T-helper 17 cell (primary cell): Measurements from ENCODE around the gene SCP2. TPM values are rescaled to one million over a fixed set of nuclear protein-coding genes. Genes with fewer than 3 reads are reported as not detected.

ENCODE experiments used
- ATAC-seq: fragments of 150-1000 bp; cut with Tn5 transposase; 2 replicates; pipeline ENCODE4 v1.10.0; 2021; ENCODE audit warnings: mild to moderate bottlenecking, moderate library complexity
- DNase-seq, 3 donors: peaks; one replicate each; pipeline versions ENCODE4 v3.0.0 to v3.0.0-alpha.2; 2020 to 2021
- H3K9me3 ChIP-seq: one replicate; pipeline ENCODE4 v1.7.0; 2013; ENCODE audit warnings: low read length, mild to moderate bottlenecking; ENCODE audit not compliant: control insufficient read depth, poor library complexity, severe bottlenecking
- H3K27ac Mint-ChIP-seq: one replicate; pipeline ENCODE4 v1.8.0; 2022; ENCODE audit warnings: mild to moderate bottlenecking, moderate library complexity, mixed read lengths
- H3K27me3 Mint-ChIP-seq: one replicate; pipeline ENCODE4 v1.8.0; 2022; ENCODE audit warnings: mixed read lengths
- H3K36me3 Mint-ChIP-seq: one replicate; pipeline ENCODE4 v1.8.0; 2022; ENCODE audit warnings: low read depth, mixed read lengths
- H3K4me1 Mint-ChIP-seq: one replicate; pipeline ENCODE4 v1.8.0; 2022; ENCODE audit warnings: mild to moderate bottlenecking, mixed read lengths
- H3K4me3 Mint-ChIP-seq: one replicate; pipeline ENCODE4 v1.8.0; 2022; ENCODE audit warnings: mild to moderate bottlenecking, moderate library complexity, mixed read lengths
- total RNA-seq, 4 donors: library from RNA in 2 of 4; stranded (reverse) in 2 of 4; gene quantifications; one replicate each; pipeline ENCODE4 v1.2.3 and lab custom pipeline; 2022 to 2026

The SCP2 gene
- total RNA-seq, 2 donors from 2014 or later = 55.2 to 60.6 TPM

GRCh38 chr1:53061859-53062707 lies 135.0 kb downstream of the SCP2 start, which contains the start of gene PODN:
TSS of gene PODN (plus strand) at chr1:53062213. CDS start at chr1:53069856, 7,643 bp downstream.
- Mint-ChIP-seq H3K4me3 (peak within 1 kb of the TSS; percentile 77), H3K36me3 (peaks cover 3% of the 10 kb centered on the region), H3K27ac (no peak within 1 kb of the TSS), H3K27me3 (peaks cover 64% of the 10 kb centered on the region), H3K4me1 (peaks cover 11% of the 10 kb centered on the region)
- ATAC-seq (peak; percentile 25), DNase-seq (no peak)
- H3K9me3 ChIP-seq = no peaks in the 10 kb centered on the region

GRCh38 chr1:53062708-53063591 lies 135.9 kb downstream of the SCP2 start:
- Mint-ChIP-seq H3K4me3 (peak overlapping the region; percentile 77), H3K27me3 (peaks cover 64% of the 10 kb centered on the region), H3K4me1 (peaks cover 11% of the 10 kb centered on the region), H3K36me3 (peaks cover 3% of the 10 kb centered on the region), H3K27ac (no peak overlapping the region)
- ATAC-seq (no peak), DNase-seq (no peak)
- no peaks in the 10 kb centered on the region for H3K9me3 ChIP-seq

GRCh38 chr1:53063744-53064515 lies 136.9 kb downstream of the SCP2 start:
- Mint-ChIP-seq H3K4me3 (peak overlapping the region; percentile 7), H3K36me3 (peaks cover 3% of the 10 kb centered on the region), H3K4me1 (peaks cover 11% of the 10 kb centered on the region), H3K27ac (no peak overlapping the region), H3K27me3 (peaks cover 64% of the 10 kb centered on the region)
- ATAC-seq (no peak), DNase-seq (no peak)
- no peaks in the 10 kb centered on the region for H3K9me3 ChIP-seq

DNA sequence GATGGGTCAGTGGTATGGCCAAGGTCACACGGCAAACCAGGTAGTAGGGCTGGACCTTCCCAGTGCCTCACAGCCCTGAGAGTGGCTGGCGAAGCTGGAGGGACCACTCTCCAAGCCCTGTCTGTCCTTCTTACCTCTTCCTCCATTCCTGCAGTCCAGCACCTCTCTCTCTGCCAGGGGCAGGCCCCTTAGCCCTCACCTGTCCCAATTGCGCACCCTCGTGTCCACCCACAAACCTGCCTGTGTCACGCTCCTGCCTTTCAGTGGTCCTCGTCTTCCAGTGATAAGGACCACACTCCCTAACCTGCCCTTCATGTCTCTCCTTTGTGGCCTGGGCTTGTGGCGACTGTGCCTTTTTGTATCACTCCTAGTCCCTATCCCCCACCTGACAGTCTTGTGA lies 138.3 kb downstream of the SCP2 start:
- Mint-ChIP-seq H3K27me3 (peaks cover 51% of the 10 kb centered on the region), H3K36me3 (peaks cover 3% of the 10 kb centered on the region), H3K4me3 (no peak overlapping the region), H3K4me1 (peaks cover 11% of the 10 kb centered on the region), H3K27ac (no peak overlapping the region)
- no peak for DNase-seq
- H3K9me3 ChIP-seq = no peaks in the 10 kb centered on the region
- ATAC-seq = no peak

- H3K27ac Mint-ChIP-seq = no peak overlapping the region
Observed at GRCh38 chr1:53066488-53066887, 139.4 kb downstream of the SCP2 start.

DNA sequence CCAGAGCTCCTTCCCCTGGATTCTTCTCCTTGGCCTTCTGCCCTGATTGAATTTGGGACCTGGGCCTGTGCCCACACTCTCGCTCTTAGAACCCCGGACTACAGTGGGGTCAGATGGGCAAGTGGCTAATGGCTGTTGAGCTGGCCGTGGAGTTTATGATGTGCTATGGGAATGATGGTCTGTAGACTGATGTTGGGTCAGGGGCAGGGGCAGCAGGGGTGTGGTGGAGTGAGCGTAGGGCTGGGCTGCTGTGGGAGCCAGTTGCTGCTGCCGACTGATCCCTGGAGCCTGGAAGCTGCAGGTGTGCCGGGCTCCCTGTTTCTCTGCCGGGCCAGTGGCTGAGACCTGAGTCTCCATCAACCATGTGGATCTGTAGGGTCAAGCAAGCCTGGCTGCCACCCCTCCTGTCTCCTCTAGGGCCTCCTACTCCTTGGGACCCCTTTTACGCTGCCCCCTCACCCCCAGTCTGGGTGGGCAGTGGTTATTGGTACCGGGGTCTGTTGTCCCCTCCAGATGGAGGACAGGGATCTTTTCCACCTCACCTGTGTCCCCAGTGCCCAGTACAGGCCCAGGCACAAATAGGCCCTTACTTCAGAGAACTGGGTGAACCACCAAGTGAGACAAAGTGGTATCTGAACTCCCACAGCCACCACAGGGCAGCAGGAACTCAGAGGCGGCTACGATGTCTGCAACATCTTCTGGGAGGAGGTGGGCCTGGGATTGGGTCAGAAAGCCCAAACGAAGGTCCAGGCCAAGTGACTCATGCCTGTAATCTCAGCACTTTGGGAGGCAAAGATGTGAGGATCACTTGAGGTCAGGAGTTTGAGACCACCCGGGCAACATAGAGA lies 140.0 kb downstream of the SCP2 start:
- Mint-ChIP-seq H3K4me1 (peaks cover 9% of the 10 kb centered on the region), H3K27ac (no peak overlapping the region), H3K27me3 (peaks cover 40% of the 10 kb centered on the region), H3K4me3 (no peak overlapping the region), H3K36me3 (peaks cover 3% of the 10 kb centered on the region)
- no peaks in the 10 kb centered on the region for H3K9me3 ChIP-seq
- DNase-seq = no peak
- no peak for ATAC-seq

More at GRCh38 chr1:53066488-53066887, 139.4 kb downstream of the SCP2 start:
- Mint-ChIP-seq H3K4me1 (peaks cover 11% of the 10 kb centered on the region), H3K27me3 (peaks cover 40% of the 10 kb centered on the region), H3K4me3 (no peak overlapping the region), H3K36me3 (peaks cover 3% of the 10 kb centered on the region)
- H3K9me3 ChIP-seq = no peaks in the 10 kb centered on the region
- no peak for DNase-seq
- ATAC-seq = no peak

DNA sequence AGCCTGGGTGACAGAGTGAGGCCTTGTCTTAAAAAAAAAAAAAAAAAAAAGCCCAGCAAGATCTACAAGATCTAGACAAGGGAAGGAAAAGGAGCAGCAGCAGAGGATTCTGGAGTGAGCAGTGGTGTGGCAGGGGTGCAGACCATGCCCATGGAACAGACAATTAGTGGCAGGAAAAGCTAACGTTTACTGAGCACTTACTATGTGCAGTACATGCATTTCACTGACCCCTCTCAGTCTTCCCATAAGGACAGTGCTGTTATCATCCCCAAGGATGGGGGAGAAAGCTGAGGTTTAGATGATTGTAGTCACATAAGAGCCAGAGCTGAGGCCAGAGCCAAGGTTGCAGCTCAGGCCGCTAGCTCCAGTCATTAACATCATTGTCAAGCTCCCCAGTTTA lies 140.8 kb downstream of the SCP2 start:
- H3K4me3 Mint-ChIP-seq = no peak overlapping the region
- no peak for ATAC-seq
- H3K4me1 Mint-ChIP-seq = peaks cover 9% of the 10 kb centered on the region
- peaks cover 3% of the 10 kb centered on the region for H3K36me3 Mint-ChIP-seq
- no peak overlapping the region for H3K27ac Mint-ChIP-seq
- DNase-seq = no peak
- H3K9me3 ChIP-seq = no peaks in the 10 kb centered on the region
- peaks cover 39% of the 10 kb centered on the region for H3K27me3 Mint-ChIP-seq

DNA sequence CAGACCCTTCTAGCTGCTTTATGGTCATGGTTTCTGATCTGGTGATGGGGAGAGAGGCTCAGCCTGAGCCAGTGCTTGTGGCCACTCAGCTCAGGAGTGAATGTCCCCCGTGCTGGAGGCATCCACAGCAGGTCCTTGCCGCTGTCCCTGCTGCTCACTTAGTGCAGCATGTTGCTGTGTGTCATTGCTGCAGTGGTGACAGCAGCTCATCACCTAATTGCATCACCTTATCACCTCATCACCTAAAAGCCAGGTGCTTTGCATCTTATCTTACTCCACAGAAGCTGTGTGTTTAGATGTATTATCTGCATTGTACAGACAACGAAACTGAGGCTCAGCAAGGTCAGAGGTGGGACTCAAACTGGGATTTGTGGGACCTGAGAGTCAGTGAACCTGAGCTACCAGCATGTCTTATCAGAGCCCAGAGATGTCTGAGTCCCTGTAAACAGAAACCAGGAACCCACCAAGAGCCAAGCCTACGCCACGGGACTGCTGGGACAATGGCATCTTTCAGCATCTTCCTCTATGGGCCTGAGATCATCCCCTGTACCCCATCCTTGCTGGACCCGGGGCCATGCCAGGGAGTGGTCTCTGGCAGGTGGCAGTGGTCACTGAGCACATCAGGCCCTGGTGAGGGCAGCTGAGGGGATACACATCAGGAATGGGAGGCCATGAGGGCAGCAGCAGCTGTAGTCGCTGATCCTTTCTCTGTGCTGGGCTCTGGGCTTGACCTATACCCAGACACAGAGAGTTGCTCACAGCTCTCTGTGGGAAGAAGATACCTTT lies 141.4 kb downstream of the SCP2 start:
- H3K27me3 Mint-ChIP-seq = peaks cover 32% of the 10 kb centered on the region
- no peak for DNase-seq

GRCh38 chr1:53069265-53069662 lies 142.2 kb downstream of the SCP2 start:
- peaks cover 3% of the 10 kb centered on the region for H3K36me3 Mint-ChIP-seq
- peaks cover 25% of the 10 kb centered on the region for H3K27me3 Mint-ChIP-seq
- H3K27ac Mint-ChIP-seq = no peak overlapping the region
- no peak for DNase-seq
- H3K4me1 Mint-ChIP-seq = peaks cover 4% of the 10 kb centered on the region
- ATAC-seq = no peak
- H3K4me3 Mint-ChIP-seq = no peak overlapping the region
- no peaks in the 10 kb centered on the region for H3K9me3 ChIP-seq

More for the DNA sequence above, 141.4 kb downstream of the SCP2 start:
- H3K4me3 Mint-ChIP-seq = no peak overlapping the region
- peaks cover 9% of the 10 kb centered on the region for H3K4me1 Mint-ChIP-seq
- H3K9me3 ChIP-seq = no peaks in the 10 kb centered on the region
- no peak for ATAC-seq
- peaks cover 3% of the 10 kb centered on the region for H3K36me3 Mint-ChIP-seq
- H3K27ac Mint-ChIP-seq = no peak overlapping the region

- DNase-seq (peak in 1 of 3 donors; percentile 5), ATAC-seq (no peak)
- H3K4me1 Mint-ChIP-seq = peaks cover 6% of the 10 kb centered on the region
- H3K27me3 Mint-ChIP-seq = peaks cover 20% of the 10 kb centered on the region
- H3K9me3 ChIP-seq = no peaks in the 10 kb centered on the region
- no peak overlapping the region for H3K4me3 Mint-ChIP-seq
- H3K27ac Mint-ChIP-seq = no peak overlapping the region
- H3K36me3 Mint-ChIP-seq = peaks cover 3% of the 10 kb centered on the region
Observed at GRCh38 chr1:53069663-53070327, 142.7 kb downstream of the SCP2 start.

- ATAC-seq = no peak
- DNase-seq = peak in 1 of 3 donors; percentile 4
- H3K27ac Mint-ChIP-seq = no peak overlapping the region
- peaks cover under 1% of the 10 kb centered on the region for H3K36me3 Mint-ChIP-seq
- H3K4me1 Mint-ChIP-seq = peaks cover 3% of the 10 kb centered on the region
- no peaks in the 10 kb centered on the region for H3K9me3 ChIP-seq
- peaks cover 17% of the 10 kb centered on the region for H3K27me3 Mint-ChIP-seq
- no peak overlapping the region for H3K4me3 Mint-ChIP-seq
Observed at GRCh38 chr1:53070621-53071020, 143.5 kb downstream of the SCP2 start.
